ENCODE results near the gene ALPL. TPM values are rescaled to one million over a fixed set of nuclear protein-coding genes. Genes with fewer than 3 reads are reported as not detected.

The ALPL gene
- polyA plus RNA-seq, 2 of the 4 experiments (the other 2 are of a cell fraction), result 0.06 to 0.31 TPM

DNA sequence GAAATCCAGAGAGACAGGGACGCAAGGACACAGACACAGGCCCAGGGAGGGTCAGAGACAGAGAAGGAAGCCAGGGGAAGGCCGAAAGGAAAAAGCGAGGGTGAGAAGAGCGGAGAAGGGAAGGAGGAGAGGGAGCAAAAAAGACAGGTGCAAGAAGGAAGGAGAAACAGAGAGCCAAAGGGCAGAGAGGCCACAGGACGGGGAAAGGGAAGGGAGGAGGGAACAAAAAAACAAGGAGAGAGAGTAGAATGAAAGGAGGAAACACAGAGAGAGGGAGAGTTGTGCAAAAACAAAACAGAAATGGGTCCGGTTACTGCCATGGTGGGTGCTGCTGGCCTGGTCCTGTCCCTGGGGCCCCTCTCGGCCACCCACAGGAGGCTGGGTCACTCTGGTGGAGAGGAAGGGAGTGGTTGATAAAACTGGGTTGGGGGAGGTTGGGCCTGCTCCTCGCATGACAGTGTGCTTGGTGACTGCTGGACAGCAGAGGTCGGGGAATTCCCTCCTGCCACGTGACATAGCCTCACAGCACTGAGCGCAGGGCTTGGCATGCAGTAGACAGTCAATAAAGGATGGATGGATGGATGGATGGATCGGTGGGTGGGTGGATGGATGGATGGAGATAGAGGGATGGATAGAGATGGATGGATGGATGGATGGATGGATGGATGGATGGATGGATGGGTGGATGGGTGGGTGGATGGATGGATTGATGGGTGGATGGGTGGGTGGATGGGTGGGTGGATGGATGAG lies 95.2 kb downstream of the ALPL start:
- Histone ChIP-seq H3K27ac (no peak overlapping the region), H3K9me3 (no peaks in the 10 kb centered on the region), H3K4me2 (no peak overlapping the region), H3K4me3 (no peak overlapping the region), H3K4me1 (peaks cover 8% of the 10 kb centered on the region; the same call in 1 of the 3 replicates)
- WGBS (ENCODE audit: missing lambda C conversion rate), result 82% methylated on average over 12 of the region's 12 CpGs
- ATAC-seq, result no peak
- no peak for FAIRE-seq
- DNase-seq (ENCODE audit: low read depth in 1 of 2, low spot score in 1 of 2), result no peak
- ChIA-PET POLR2A (no interaction called here), CTCF (no interaction called here)
- TF ChIP-seq ESRRA (IDR thresholded peaks at IDR 0.05; ENCODE audit: borderline replicate concordance, low read length), result no peak

GRCh38 chr1:21605012-21605715 lies 95.9 kb downstream of the ALPL start:
- Histone ChIP-seq H3K4me3 (no peak overlapping the region), H3K4me2 (no peak overlapping the region), H3K9me3 (no peaks in the 10 kb centered on the region), H3K27ac (no peak overlapping the region), H3K4me1 (peaks cover 8% of the 10 kb centered on the region; the same call in 1 of the 3 replicates)
- FAIRE-seq (no peak), ATAC-seq (no peak), DNase-seq (ENCODE audit: low read depth in 1 of 2, low spot score in 1 of 2) (no peak)
- TF ChIP-seq JUNB (IDR thresholded peaks at IDR 0.05) (no peak), MAZ (IDR thresholded peaks at IDR 0.05; ENCODE audit: borderline replicate concordance, low read depth, low read length) (no peak), GATA3 (IDR thresholded peaks at IDR 0.05; ENCODE audit: borderline replicate concordance) (no peak), POLR2AphosphoS2 (conservative IDR thresholded peaks at IDR 0.05; ENCODE audit: low read length) (no peak), RAD21 (conservative IDR thresholded peaks at IDR 0.05 in 1 of 2, IDR thresholded peaks at IDR 0.05 in 1 of 2) (no peak), MAFK (IDR thresholded peaks at IDR 0.05; ENCODE audit: partially characterized antibody) (no peak)
- POLR2A ChIA-PET, result no interaction called here
- 92% methylated on average over 5 of the region's 7 CpGs for WGBS (ENCODE audit: missing lambda C conversion rate)
- CTCF ChIA-PET, result no interaction called here

DNA sequence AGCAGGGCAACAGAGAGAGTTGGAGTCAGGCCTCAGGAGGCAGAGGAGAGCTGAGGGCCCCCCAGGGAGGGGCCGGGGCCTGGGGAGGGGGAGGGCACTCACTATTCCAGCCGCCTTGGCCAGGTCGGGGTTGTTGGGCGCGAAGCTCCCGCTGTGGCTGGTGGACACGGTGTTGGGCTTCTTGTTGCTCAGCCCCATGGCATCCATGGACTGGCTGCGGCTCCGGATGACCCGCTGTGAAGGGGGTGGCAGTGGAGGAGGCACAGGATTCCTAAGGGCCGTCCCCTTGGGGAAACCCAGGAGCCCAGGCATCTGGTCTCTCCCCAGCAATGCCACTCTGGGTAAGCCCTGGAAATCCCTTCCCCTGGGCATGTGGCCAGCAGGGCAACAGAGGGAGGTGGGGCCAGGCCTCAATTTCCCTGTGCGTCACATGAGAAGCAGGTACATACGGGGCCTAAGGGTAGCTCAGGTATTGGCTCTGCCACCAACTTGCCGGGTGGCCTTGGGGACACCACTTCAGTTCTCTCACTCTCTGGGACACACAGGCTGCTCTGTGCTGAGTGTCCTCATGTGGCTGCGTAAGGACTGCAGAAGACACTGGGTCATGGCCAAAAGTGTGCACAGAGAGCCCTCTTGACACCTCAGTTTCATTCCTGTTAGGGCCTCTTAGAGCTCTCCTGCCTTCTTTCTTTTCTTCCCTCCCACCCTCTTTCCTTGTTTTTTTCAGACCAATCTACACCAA lies 96.9 kb downstream of the ALPL start:
- Histone ChIP-seq H3K27ac (no peak overlapping the region), H3K9me3 (no peaks in the 10 kb centered on the region), H3K4me2 (no peak overlapping the region), H3K4me1 (peaks cover 8% of the 10 kb centered on the region; the same call in 1 of the 3 replicates), H3K4me3 (no peak overlapping the region)
- WGBS (ENCODE audit: missing lambda C conversion rate), result 100% methylated on average over 4 of the region's 15 CpGs
- ATAC-seq, result no peak
- no peak for FAIRE-seq
- DNase-seq (ENCODE audit: low read depth in 1 of 2, low spot score in 1 of 2), result no peak
- TF ChIP-seq NFE2L2 (conservative IDR thresholded peaks at IDR 0.05; ENCODE audit: low read length), result no peak
- TF ChIP-seq CHD2 (IDR thresholded peaks at IDR 0.05; ENCODE audit: low read length, partially characterized antibody), result no peak
- TF ChIP-seq RAD21 (conservative IDR thresholded peaks at IDR 0.05 in 1 of 2, IDR thresholded peaks at IDR 0.05 in 1 of 2), result no peak
- no peak for TF ChIP-seq ELK1 (IDR thresholded peaks at IDR 0.05; ENCODE audit: low read depth, low read length)
- TF ChIP-seq HEYL (CRISPR knock-in tag; IDR thresholded peaks at IDR 0.05), result no peak
- no peak for TF ChIP-seq PHF8 (IDR thresholded peaks at IDR 0.05; ENCODE audit: borderline replicate concordance, low read depth)
- TF ChIP-seq, protein P1, sequence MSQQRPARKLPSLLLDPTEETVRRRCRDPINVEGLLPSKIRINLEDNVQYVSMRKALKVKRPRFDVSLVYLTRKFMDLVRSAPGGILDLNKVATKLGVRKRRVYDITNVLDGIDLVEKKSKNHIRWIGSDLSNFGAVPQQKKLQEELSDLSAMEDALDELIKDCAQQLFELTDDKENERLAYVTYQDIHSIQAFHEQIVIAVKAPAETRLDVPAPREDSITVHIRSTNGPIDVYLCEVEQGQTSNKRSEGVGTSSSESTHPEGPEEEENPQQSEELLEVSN (IDR thresholded peaks at IDR 0.05; ENCODE audit: borderline replicate concordance, low read depth), result no peak
- no peak for TF ChIP-seq RCOR1 (IDR thresholded peaks at IDR 0.05; ENCODE audit: low read depth, low read length)
- TF ChIP-seq TP53 (CRISPR knock-in tag; IDR thresholded peaks at IDR 0.05), result no peak
- no peak for TF ChIP-seq TFCP2L1 (CRISPR knock-in tag; IDR thresholded peaks at IDR 0.05)
- TF ChIP-seq KDM5A (IDR thresholded peaks at IDR 0.05), result no peak
- TF ChIP-seq ATOH8 (CRISPR knock-in tag; IDR thresholded peaks at IDR 0.05; ENCODE audit: low read depth), result no peak
- no peak for TF ChIP-seq HDAC2 (IDR thresholded peaks at IDR 0.05)
- CTCF ChIA-PET, result interaction anchor here (1.2 kb wide), 1 partner anchor 9 kb away, joined by 3 read pairs; no protein-coding TSS in a partner anchor
- POLR2A ChIA-PET, result no interaction called here

Measured in A549 (cell line).